OCI-LY1 (cell line): ENCODE results near the gene SNU13.

Experiments used
- H2AFZ ChIP-seq: fragments of 200-600 bp; sonication (generic), shearing (Covaris generic); 2 replicates; pipeline ENCODE4 v1.6.0; 2014; ENCODE audit warnings: antibody characterized with exemption, mild to moderate bottlenecking, low read length
- H3F3A ChIP-seq: fragments of 200-600 bp; sonication (generic), shearing (Covaris generic); 2 replicates; pipeline ENCODE4 v1.6.0; 2014; ENCODE audit warnings: mild to moderate bottlenecking, antibody characterized with exemption, low read length, moderate library complexity; ENCODE audit not compliant: insufficient read depth
- H3K27ac ChIP-seq: fragments of 200-600 bp; sonication (generic); 2 replicates; pipeline ENCODE4 v1.5.1; 2014; ENCODE audit warnings: low read length, mixed run types, mild to moderate bottlenecking, low read depth; ENCODE audit not compliant: poor library complexity, severe bottlenecking
- H3K27me3 ChIP-seq: fragments of 200-600 bp; sonication (generic); 2 replicates; pipeline ENCODE4 v1.6.0; 2014; ENCODE audit warnings: antibody characterized with exemption, mild to moderate bottlenecking, low read length, moderate library complexity; ENCODE audit not compliant: insufficient read depth
- H3K36me3 ChIP-seq: fragments of 200-600 bp; sonication (generic); 2 replicates; pipeline ENCODE4 v1.6.1; 2014; ENCODE audit warnings: mild to moderate bottlenecking, antibody characterized with exemption, low read length, moderate library complexity, mixed read lengths; ENCODE audit not compliant: insufficient read depth
- H3K4me1 ChIP-seq: fragments of 200-600 bp; sonication (generic); 2 replicates; pipeline ENCODE4 v1.5.1; 2014; ENCODE audit warnings: mild to moderate bottlenecking, low read length, moderate library complexity; ENCODE audit not compliant: insufficient read depth, severe bottlenecking
- H3K4me2 ChIP-seq: fragments of 200-600 bp; sonication (generic), shearing (Covaris generic); 2 replicates; pipeline ENCODE4 v1.6.1; 2014; ENCODE audit warnings: low read length
- H3K4me3 ChIP-seq: fragments of 200-600 bp; sonication (generic); 2 replicates; pipeline ENCODE4 v1.5.1; 2014; ENCODE audit warnings: low read length, low read depth, mild to moderate bottlenecking, mixed read lengths; ENCODE audit not compliant: poor library complexity, severe bottlenecking
- H3K79me2 ChIP-seq: fragments of 200-600 bp; shearing (Covaris generic); 2 replicates; pipeline ENCODE4 v1.6.1; 2016; ENCODE audit warnings: mixed run types, low read length, mixed read lengths; ENCODE audit not compliant: insufficient read depth
- H3K9ac ChIP-seq: fragments of 200-600 bp; sonication (generic), shearing (Covaris generic); 2 replicates; pipeline ENCODE4 v1.6.1; 2014; ENCODE audit warnings: mild to moderate bottlenecking, low read length, mixed read lengths
- H3K9me2 ChIP-seq: fragments of 200-600 bp; sonication (generic), shearing (Covaris generic); 2 replicates; pipeline ENCODE4 v1.6.1; 2014; ENCODE audit warnings: low read depth, mild to moderate bottlenecking, low read length, mixed read lengths
- H3K9me3 ChIP-seq: fragments of 200-600 bp; shearing (Covaris generic); 2 replicates; pipeline ENCODE4 v1.6.1; 2014; ENCODE audit warnings: low read length, mixed read lengths
- H4K20me1 ChIP-seq: fragments of 200-600 bp; sonication (generic), shearing (Covaris generic); 2 replicates; pipeline ENCODE4 v1.6.0; 2016; ENCODE audit warnings: mild to moderate bottlenecking, low read length; ENCODE audit not compliant: insufficient read depth
- CTCF ChIP-seq: fragments of 200-600 bp; sonication (generic), shearing (Covaris generic); IDR thresholded peaks from 2 replicates; pipeline ENCODE4 v1.5.1; 2017; ENCODE audit warnings: mild to moderate bottlenecking, antibody characterized with exemption, low read length, moderate library complexity, mixed read lengths
- EZH2 ChIP-seq: fragments of 200-600 bp; sonication (generic), shearing (Covaris generic); IDR thresholded peaks from 2 replicates; pipeline ENCODE4 v1.8.0; 2017; ENCODE audit warnings: borderline replicate concordance, mixed run types, mild to moderate bottlenecking, antibody characterized with exemption, low read length, moderate library complexity, mixed read lengths

Gene SNU13

GRCh38 chr22:41625577-41625976 lies 63.1 kb downstream of the SNU13 start:
- Histone ChIP-seq H3K27me3 (no peaks in the 10 kb centered on the region), H3K9me2 (no peaks in the 10 kb centered on the region), H3K27ac (no peak overlapping the region), H4K20me1 (no peaks in the 10 kb centered on the region), H3K9me3 (no peaks in the 10 kb centered on the region), H3K79me2 (peaks cover 14% of the 10 kb centered on the region), H3K9ac (no peak overlapping the region), H3K4me1 (peaks cover 7% of the 10 kb centered on the region), H3F3A (no peaks in the 10 kb centered on the region), H3K4me2 (no peak overlapping the region), H2AFZ (no peak overlapping the region), H3K36me3 (peaks cover 69% of the 10 kb centered on the region), H3K4me3 (no peak overlapping the region)
- TF ChIP-seq EZH2 (no peak), CTCF (no peak)
